Uterus (tissue), 2 donors: ENCODE measurements around the gene YPEL4.

Experiments used
- POLR2A ChIP-seq, 2 donors: fragments of 450-650 bp; IDR thresholded peaks; one replicate each; pipeline ENCODE4 v1.6.1; 2016; ENCODE audit warnings: antibody characterized with exemption in 2 of 2, mild to moderate bottlenecking in 1 of 2, moderate library complexity in 1 of 2
- TF ChIP-seq, protein P1 (sequence below), 4 experiments: fragments of 200-600 bp in 2 of 4; fragments of 450-650 bp in 2 of 4; sonication (generic) in 2 of 4; IDR thresholded peaks; one replicate each; pipeline ENCODE4 v1.5.1; 2016 to 2019; ENCODE audit warnings: antibody characterized with exemption in 4 of 4, mild to moderate bottlenecking in 2 of 4, moderate library complexity in 1 of 4

DNA sequence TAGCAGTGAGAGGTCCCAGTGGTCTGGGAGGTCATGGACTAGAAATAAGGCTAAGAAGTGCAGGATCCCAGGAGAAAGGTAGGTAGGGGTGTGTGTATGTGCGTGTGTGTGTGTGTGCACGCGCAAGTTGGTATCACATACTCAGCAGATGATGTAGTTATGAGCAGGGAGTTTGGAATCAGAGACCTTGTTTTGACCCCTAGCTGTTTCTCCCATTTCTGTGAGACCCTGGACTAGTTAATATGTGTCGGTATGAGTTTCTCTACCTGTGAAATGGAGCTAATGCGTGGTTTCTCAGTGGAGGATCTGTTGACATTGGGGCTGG, 50.9 kb downstream of the YPEL4 start:
- TF ChIP-seq, protein P1, sequence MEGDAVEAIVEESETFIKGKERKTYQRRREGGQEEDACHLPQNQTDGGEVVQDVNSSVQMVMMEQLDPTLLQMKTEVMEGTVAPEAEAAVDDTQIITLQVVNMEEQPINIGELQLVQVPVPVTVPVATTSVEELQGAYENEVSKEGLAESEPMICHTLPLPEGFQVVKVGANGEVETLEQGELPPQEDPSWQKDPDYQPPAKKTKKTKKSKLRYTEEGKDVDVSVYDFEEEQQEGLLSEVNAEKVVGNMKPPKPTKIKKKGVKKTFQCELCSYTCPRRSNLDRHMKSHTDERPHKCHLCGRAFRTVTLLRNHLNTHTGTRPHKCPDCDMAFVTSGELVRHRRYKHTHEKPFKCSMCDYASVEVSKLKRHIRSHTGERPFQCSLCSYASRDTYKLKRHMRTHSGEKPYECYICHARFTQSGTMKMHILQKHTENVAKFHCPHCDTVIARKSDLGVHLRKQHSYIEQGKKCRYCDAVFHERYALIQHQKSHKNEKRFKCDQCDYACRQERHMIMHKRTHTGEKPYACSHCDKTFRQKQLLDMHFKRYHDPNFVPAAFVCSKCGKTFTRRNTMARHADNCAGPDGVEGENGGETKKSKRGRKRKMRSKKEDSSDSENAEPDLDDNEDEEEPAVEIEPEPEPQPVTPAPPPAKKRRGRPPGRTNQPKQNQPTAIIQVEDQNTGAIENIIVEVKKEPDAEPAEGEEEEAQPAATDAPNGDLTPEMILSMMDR (IDR thresholded peaks at IDR 0.05) = no peak
- no peak for TF ChIP-seq POLR2A (IDR thresholded peaks at IDR 0.05)
